Adipocyte (in vitro differentiated cells): Measurements from ENCODE around the gene FUT2.
"Not testable (repeated sequence)": the region's sequence is repeated elsewhere in the genome, so short reads cannot be mapped to it uniquely, and the experiment has no call there.

Experiments used
- DNase-seq: peaks from one replicate; pipeline ENCODE4 v3.0.0-alpha.2; 2015; ENCODE audit warnings: low read depth
- H3K27me3 ChIP-seq: replicated peaks from 2 replicates; pipeline ENCODE4 v1.7.0; 2013; ENCODE audit warnings: mild to moderate bottlenecking, low read length, moderate library complexity; ENCODE audit not compliant: control insufficient read depth, insufficient read depth
- H3K36me3 ChIP-seq: 2 replicates; pipeline ENCODE4 v1.7.0; 2013; ENCODE audit warnings: low read length, mild to moderate bottlenecking, moderate library complexity; ENCODE audit not compliant: control insufficient read depth, insufficient read depth, severe bottlenecking
- H3K4me1 ChIP-seq: 2 replicates; pipeline ENCODE4 v1.7.0; 2013; ENCODE audit warnings: mild to moderate bottlenecking, low read length, moderate library complexity; ENCODE audit not compliant: control insufficient read depth, insufficient read depth
- H3K4me3 ChIP-seq: 2 replicates; pipeline ENCODE4 v1.7.0; 2013; ENCODE audit warnings: mild to moderate bottlenecking, low read length, moderate library complexity
- H3K9ac ChIP-seq: 2 replicates; pipeline ENCODE4 v1.7.0; 2013; ENCODE audit warnings: mild to moderate bottlenecking, low read length, moderate library complexity
- H3K9me3 ChIP-seq: 2 replicates; pipeline ENCODE4 v1.7.0; 2013; ENCODE audit warnings: mild to moderate bottlenecking, low read length, moderate library complexity; ENCODE audit not compliant: control insufficient read depth

The FUT2 gene

GRCh38 chr19:48672994-48673393, 22.8 kb upstream of the FUT2 start, which contains the start of gene NTN5:
Gene NTN5, minus strand, starts transcription at chr19:48673017. Its CDS starts 2,031 bp downstream, at chr19:48670986.
- Histone ChIP-seq H3K36me3 (no peaks in the 10 kb centered on the region), H3K9ac (no peak within 1 kb of the TSS), H3K4me3 (no peak within 1 kb of the TSS), H3K27me3 (peaks cover 7% of the 10 kb centered on the region), H3K4me1 (no peaks in the 10 kb centered on the region), H3K9me3 (no peaks in the 10 kb centered on the region)
- no peak for DNase-seq

- Histone ChIP-seq H3K9me3 (no peaks in the 10 kb centered on the region), H3K36me3 (no peaks in the 10 kb centered on the region), H3K27me3 (peaks cover 7% of the 10 kb centered on the region), H3K9ac (no peak overlapping the region), H3K4me3 (no peak overlapping the region), H3K4me1 (no peaks in the 10 kb centered on the region)
- DNase-seq, result no peak
Measured at GRCh38 chr19:48673436-48674100, 22.2 kb upstream of the FUT2 start.

- H3K4me3 ChIP-seq, result no peak overlapping the region
Measured at GRCh38 chr19:48674216-48674809, 21.5 kb upstream of the FUT2 start.

GRCh38 chr19:48674921-48675824, 20.6 kb upstream of the FUT2 start:
- no peaks in the 10 kb centered on the region for H3K36me3 ChIP-seq
- no peak overlapping the region for H3K4me3 ChIP-seq
- peak; percentile 94 for DNase-seq
- peak overlapping the region; percentile 50 for H3K9ac ChIP-seq
- H3K4me1 ChIP-seq, result no peaks in the 10 kb centered on the region
- no peaks in the 10 kb centered on the region for H3K9me3 ChIP-seq
- H3K27me3 ChIP-seq, result peaks cover 7% of the 10 kb centered on the region

More at GRCh38 chr19:48674216-48674809, 21.5 kb upstream of the FUT2 start:
- Histone ChIP-seq H3K27me3 (peaks cover 7% of the 10 kb centered on the region), H3K9me3 (no peaks in the 10 kb centered on the region), H3K36me3 (no peaks in the 10 kb centered on the region), H3K4me1 (no peaks in the 10 kb centered on the region), H3K9ac (no peak overlapping the region)
- DNase-seq, result no peak

GRCh38 chr19:48676487-48676886, 19.3 kb upstream of the FUT2 start:
- Histone ChIP-seq H3K4me1 (no peaks in the 10 kb centered on the region), H3K27me3 (peaks cover 7% of the 10 kb centered on the region), H3K4me3 (no peak overlapping the region), H3K9me3 (no peaks in the 10 kb centered on the region), H3K36me3 (no peaks in the 10 kb centered on the region), H3K9ac (no peak overlapping the region)
- DNase-seq, result no peak

- no peak for DNase-seq
- Histone ChIP-seq H3K4me1 (no peaks in the 10 kb centered on the region), H3K4me3 (no peak overlapping the region), H3K27me3 (peaks cover 7% of the 10 kb centered on the region), H3K9ac (no peak overlapping the region), H3K36me3 (no peaks in the 10 kb centered on the region), H3K9me3 (no peaks in the 10 kb centered on the region)
Measured at GRCh38 chr19:48676887-48677286, 18.9 kb upstream of the FUT2 start.

- no peaks in the 10 kb centered on the region for H3K4me1 ChIP-seq
- no peak overlapping the region for H3K4me3 ChIP-seq
- H3K27me3 ChIP-seq, result peaks cover 7% of the 10 kb centered on the region
- H3K36me3 ChIP-seq, result no peaks in the 10 kb centered on the region
- H3K9me3 ChIP-seq, result no peaks in the 10 kb centered on the region
- DNase-seq, result no peak
- no peak overlapping the region for H3K9ac ChIP-seq
Measured at GRCh38 chr19:48678201-48678600, 17.6 kb upstream of the FUT2 start.

GRCh38 chr19:48680006-48680405, 15.8 kb upstream of the FUT2 start:
- not testable (repeated sequence) for H3K27me3 ChIP-seq

GRCh38 chr19:48680436-48681126, 15.2 kb upstream of the FUT2 start:
- peaks cover 4% of the 10 kb centered on the region for H3K27me3 ChIP-seq

More at GRCh38 chr19:48680006-48680405, 15.8 kb upstream of the FUT2 start:
- H3K9me3 ChIP-seq, H3K36me3 ChIP-seq, H3K4me3 ChIP-seq, H3K9ac ChIP-seq, H3K4me1 ChIP-seq, DNase-seq: not testable (repeated sequence)

GRCh38 chr19:48681127-48681470, 14.7 kb upstream of the FUT2 start:
- peaks cover 4% of the 10 kb centered on the region for H3K27me3 ChIP-seq
- DNase-seq, result peak; percentile 17

More at GRCh38 chr19:48680436-48681126, 15.2 kb upstream of the FUT2 start:
- H3K4me3 ChIP-seq, result no peak overlapping the region
- no peak overlapping the region for H3K9ac ChIP-seq
- no peak for DNase-seq
- no peaks in the 10 kb centered on the region for H3K4me1 ChIP-seq
- H3K9me3 ChIP-seq, result no peaks in the 10 kb centered on the region
- H3K36me3 ChIP-seq, result no peaks in the 10 kb centered on the region

GRCh38 chr19:48683349-48683748, 12.4 kb upstream of the FUT2 start:
- no peaks in the 10 kb centered on the region for H3K4me1 ChIP-seq
- H3K9ac ChIP-seq, result peak overlapping the region; percentile 39
- no peak for DNase-seq
- H3K27me3 ChIP-seq, result no peaks in the 10 kb centered on the region
- no peaks in the 10 kb centered on the region for H3K9me3 ChIP-seq
- no peaks in the 10 kb centered on the region for H3K36me3 ChIP-seq
- peak overlapping the region; percentile 68 for H3K4me3 ChIP-seq

More at GRCh38 chr19:48681127-48681470, 14.7 kb upstream of the FUT2 start:
- no peaks in the 10 kb centered on the region for H3K4me1 ChIP-seq
- H3K4me3 ChIP-seq, result no peak overlapping the region
- no peak overlapping the region for H3K9ac ChIP-seq
- no peaks in the 10 kb centered on the region for H3K9me3 ChIP-seq
- no peaks in the 10 kb centered on the region for H3K36me3 ChIP-seq
